ENCODE measurements around the gene CDH13. TPM values are rescaled to one million over a fixed set of nuclear protein-coding genes. Genes with fewer than 3 reads are reported as not detected.

CDH13 gene
- total and polyA plus RNA-seq, 8 donors: 0.12 to 21.4 (median 1.7) TPM; not detected in 1

DNA sequence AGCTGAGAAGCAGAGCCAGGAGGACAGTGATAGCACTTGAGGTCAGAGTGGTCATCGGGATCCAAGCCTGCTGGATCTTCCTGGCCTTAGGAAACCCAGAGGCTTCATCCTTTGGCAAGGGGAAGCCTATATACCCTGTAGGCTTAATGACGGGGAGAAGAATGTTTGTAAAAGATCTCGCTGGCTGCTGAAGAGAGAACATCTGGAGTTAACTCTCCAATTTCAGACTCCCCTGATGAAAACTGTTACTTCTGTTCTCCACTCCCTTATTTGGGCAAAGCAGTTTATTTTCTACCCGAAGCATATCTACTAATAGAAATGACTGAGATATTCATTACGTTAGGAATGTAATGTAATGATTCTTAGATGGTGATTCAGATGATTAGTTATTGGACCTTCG lies 487.0 kb downstream of the CDH13 start:
- TF ChIP-seq POLR2AphosphoS5 (IDR thresholded peaks at IDR 0.05): no peak
- TF ChIP-seq EP300 (IDR thresholded peaks at IDR 0.05): no peak
- no peak for TF ChIP-seq POLR2A (IDR thresholded peaks at IDR 0.05)
- TF ChIP-seq, protein P1, sequence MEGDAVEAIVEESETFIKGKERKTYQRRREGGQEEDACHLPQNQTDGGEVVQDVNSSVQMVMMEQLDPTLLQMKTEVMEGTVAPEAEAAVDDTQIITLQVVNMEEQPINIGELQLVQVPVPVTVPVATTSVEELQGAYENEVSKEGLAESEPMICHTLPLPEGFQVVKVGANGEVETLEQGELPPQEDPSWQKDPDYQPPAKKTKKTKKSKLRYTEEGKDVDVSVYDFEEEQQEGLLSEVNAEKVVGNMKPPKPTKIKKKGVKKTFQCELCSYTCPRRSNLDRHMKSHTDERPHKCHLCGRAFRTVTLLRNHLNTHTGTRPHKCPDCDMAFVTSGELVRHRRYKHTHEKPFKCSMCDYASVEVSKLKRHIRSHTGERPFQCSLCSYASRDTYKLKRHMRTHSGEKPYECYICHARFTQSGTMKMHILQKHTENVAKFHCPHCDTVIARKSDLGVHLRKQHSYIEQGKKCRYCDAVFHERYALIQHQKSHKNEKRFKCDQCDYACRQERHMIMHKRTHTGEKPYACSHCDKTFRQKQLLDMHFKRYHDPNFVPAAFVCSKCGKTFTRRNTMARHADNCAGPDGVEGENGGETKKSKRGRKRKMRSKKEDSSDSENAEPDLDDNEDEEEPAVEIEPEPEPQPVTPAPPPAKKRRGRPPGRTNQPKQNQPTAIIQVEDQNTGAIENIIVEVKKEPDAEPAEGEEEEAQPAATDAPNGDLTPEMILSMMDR (IDR thresholded peaks at IDR 0.05): no peak
- H3K9me3 ChIP-seq: no peaks in the 10 kb centered on the region
- intact Hi-C loops (cut with DNase I; ENCODE audit: low total_unique reads): no loop called here
- no peak overlapping the region for H3K27ac ChIP-seq
- H3K4me3 ChIP-seq: no peak overlapping the region
- 46 to 70% (median 66%) methylated on average over 6 of the region's 6 CpGs for WGBS, 5 donors
- peaks cover 0 to 23% (median 0%) of the 10 kb centered on the region in 3 donors for H3K27me3 ChIP-seq
- H3K36me3 ChIP-seq: no peaks in the 10 kb centered on the region
- DNase-seq: no peak
- H3K4me1 ChIP-seq: peaks cover 0 to 7% (median 0%) of the 10 kb centered on the region in 4 donors

DNA sequence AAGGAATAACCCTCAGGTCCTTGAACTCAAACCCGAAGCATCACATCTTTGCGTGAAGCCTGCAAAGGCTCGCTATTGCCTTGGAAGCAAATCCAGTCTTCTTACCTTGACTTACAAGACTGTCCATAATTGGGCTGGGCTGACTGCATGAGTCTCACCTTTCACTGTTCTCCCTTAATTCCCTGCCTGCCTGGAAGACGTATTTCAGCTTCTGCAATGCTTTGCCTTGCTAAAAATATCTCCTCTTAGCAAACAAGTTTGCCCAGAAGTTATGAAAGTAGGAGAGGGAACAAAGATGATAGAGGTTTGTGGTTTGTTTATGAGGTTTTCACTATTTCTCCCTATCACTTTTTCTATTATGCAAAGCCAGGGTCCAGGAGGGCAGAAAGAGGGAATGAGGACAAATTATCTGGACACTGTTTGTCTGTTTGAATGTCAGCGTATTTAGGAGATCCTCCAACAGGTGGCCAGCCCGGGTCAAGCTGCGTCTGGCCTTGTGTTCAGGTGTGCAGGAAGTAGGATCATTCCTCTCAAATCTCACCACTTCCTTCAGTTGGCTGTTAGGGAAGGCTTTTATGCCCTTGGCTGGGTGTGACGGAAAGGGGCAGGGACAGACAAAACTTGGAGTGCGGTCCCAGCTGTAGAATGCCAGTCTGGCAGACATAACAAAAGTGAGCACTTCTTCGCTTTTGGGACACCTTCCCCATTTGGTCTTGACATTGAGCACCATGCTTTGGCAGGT lies 488.9 kb downstream of the CDH13 start:
- no peaks in the 10 kb centered on the region for H3K9me3 ChIP-seq
- no peak overlapping the region for H3K4me3 ChIP-seq
- H3K36me3 ChIP-seq: no peaks in the 10 kb centered on the region
- WGBS, 5 donors: 57 to 74% (median 67%) methylated on average over 10 of the region's 10 CpGs
- peaks cover 0 to 7% (median 0%) of the 10 kb centered on the region in 4 donors for H3K4me1 ChIP-seq
- intact Hi-C loops (cut with DNase I; ENCODE audit: low total_unique reads): no loop called here
- TF ChIP-seq POLR2AphosphoS5 (IDR thresholded peaks at IDR 0.05) (no peak), POLR2A (IDR thresholded peaks at IDR 0.05) (no peak), EP300 (IDR thresholded peaks at IDR 0.05) (no peak)
- TF ChIP-seq, protein P1 (IDR thresholded peaks at IDR 0.05): no peak
- H3K27me3 ChIP-seq: peaks cover 0 to 17% (median 0%) of the 10 kb centered on the region in 3 donors
- H3K27ac ChIP-seq: no peak overlapping the region
- DNase-seq: no peak

DNA sequence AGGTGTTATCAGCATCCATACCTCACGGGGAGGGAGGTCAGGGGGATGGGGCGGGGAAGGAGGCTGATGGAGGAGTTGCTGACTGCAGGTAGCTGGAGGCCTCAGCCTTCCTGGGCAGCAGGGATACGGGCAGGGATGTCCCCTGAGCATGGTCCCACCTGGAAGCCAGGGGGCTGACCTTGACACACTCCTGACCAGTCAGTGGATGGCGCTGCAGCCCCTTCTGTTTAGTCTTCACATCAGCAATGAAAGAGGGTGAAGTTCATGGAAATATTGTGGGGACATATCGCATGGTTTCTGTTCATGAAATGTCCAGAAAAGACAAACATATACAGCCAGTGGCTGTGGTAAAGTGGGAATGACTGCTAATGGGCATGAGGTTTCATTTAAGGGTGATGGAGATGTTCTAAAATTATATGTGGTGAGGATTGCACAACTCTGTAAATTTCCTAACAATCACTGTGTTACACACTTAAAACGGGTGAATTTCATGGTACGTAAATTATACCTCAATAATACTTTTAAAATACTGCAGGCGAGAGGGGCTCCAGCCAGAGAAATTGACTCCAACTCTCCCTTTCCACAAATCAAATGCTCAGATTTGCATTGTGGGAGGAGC lies 489.6 kb downstream of the CDH13 start:
- TF ChIP-seq EP300 (IDR thresholded peaks at IDR 0.05) (no peak), POLR2A (IDR thresholded peaks at IDR 0.05) (no peak)
- Histone ChIP-seq H3K36me3 (no peaks in the 10 kb centered on the region), H3K9me3 (no peaks in the 10 kb centered on the region), H3K27me3 (peaks cover 0 to 17% (median 0%) of the 10 kb centered on the region in 3 donors), H3K4me3 (no peak overlapping the region), H3K27ac (no peak overlapping the region), H3K4me1 (peaks cover 0 to 7% (median 0%) of the 10 kb centered on the region in 4 donors)
- intact Hi-C loops (cut with DNase I; ENCODE audit: low total_unique reads): no loop called here
- DNase-seq: no peak
- 73 to 83% (median 76%) methylated on average over 8 of the region's 8 CpGs for WGBS, 5 donors

DNA sequence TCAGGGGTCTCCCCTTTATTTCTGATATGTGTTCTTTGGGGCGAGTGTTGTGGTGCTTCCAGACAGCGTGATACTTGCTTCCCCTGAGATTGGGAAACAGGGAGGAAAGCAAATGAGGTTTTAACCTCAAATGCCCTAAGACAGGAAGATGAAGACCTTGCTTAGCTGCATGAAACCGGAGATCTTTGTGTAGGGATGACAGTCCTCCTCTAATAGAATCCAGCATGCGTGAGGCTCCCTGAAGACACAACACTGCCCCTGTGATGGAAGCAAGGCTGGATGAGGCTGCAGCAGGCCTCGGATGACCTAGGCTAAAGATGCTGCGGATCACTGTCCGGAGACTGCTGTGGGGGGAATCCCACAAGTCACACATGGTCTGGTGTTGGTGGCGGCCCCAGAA lies 491.0 kb downstream of the CDH13 start:
- Histone ChIP-seq H3K27ac (no peak overlapping the region), H3K9me3 (no peaks in the 10 kb centered on the region), H3K4me3 (no peak overlapping the region), H3K27me3 (peaks cover 0 to 14% (median 0%) of the 10 kb centered on the region in 3 donors), H3K4me1 (peaks cover 0 to 7% (median 0%) of the 10 kb centered on the region in 4 donors), H3K36me3 (no peaks in the 10 kb centered on the region)
- WGBS, 5 donors: 76 to 96% (median 89%) methylated on average over 4 to 8 of the region's 8 CpGs
- TF ChIP-seq EP300 (IDR thresholded peaks at IDR 0.05): no peak
- TF ChIP-seq POLR2AphosphoS5 (IDR thresholded peaks at IDR 0.05): no peak
- DNase-seq: no peak
- intact Hi-C loops (cut with DNase I; ENCODE audit: low total_unique reads): no loop called here

DNA sequence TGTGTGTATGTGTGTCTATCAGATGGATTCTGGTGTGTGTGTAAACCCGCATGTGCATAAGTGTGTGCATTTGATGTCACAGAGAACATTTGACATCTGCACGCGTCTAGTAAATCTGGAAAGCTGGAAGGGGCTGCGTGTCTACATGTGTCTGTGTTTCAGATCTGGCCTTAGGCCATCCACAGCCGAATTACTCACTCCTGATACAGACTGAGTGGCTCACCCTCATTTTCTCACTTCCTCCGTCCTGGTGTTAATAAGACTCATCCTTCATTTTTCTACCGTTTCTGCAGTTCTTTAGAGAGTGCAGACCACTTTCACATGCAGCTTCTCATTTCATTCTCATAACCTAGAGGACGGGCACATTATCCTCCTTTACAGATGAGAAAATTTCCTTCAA lies 491.6 kb downstream of the CDH13 start:
- H3K4me1 ChIP-seq: peaks cover 0 to 7% (median 0%) of the 10 kb centered on the region in 4 donors
- 57 to 70% (median 68%) methylated on average over 8 of the region's 8 CpGs for whole genome bisulfite sequencing, 5 donors
- intact Hi-C loops (cut with DNase I; ENCODE audit: low total_unique reads): no loop called here
- no peaks in the 10 kb centered on the region for H3K36me3 ChIP-seq
- peaks cover 0 to 9% (median 0%) of the 10 kb centered on the region in 3 donors for H3K27me3 ChIP-seq
- no peak overlapping the region for H3K27ac ChIP-seq
- no peak for DNase-seq
- H3K4me3 ChIP-seq: no peak overlapping the region
- TF ChIP-seq POLR2A (IDR thresholded peaks at IDR 0.05) (no peak), EP300 (IDR thresholded peaks at IDR 0.05) (no peak), POLR2AphosphoS5 (IDR thresholded peaks at IDR 0.05) (no peak)
- TF ChIP-seq, protein P1 (IDR thresholded peaks at IDR 0.05): no peak
- H3K9me3 ChIP-seq: no peaks in the 10 kb centered on the region
